Ishikawa (cell line): Measurements from ENCODE around the gene LAMB4.

Experiments used
- NFIC ChIP-seq: IDR thresholded peaks from 2 replicates; pipeline ENCODE4 v1.6.1; 2012
- TF ChIP-seq, protein P1 (sequence below): IDR thresholded peaks from 2 replicates; pipeline ENCODE4 v1.6.1; 2012; ENCODE audit warnings: low read depth, mild to moderate bottlenecking

DNA sequence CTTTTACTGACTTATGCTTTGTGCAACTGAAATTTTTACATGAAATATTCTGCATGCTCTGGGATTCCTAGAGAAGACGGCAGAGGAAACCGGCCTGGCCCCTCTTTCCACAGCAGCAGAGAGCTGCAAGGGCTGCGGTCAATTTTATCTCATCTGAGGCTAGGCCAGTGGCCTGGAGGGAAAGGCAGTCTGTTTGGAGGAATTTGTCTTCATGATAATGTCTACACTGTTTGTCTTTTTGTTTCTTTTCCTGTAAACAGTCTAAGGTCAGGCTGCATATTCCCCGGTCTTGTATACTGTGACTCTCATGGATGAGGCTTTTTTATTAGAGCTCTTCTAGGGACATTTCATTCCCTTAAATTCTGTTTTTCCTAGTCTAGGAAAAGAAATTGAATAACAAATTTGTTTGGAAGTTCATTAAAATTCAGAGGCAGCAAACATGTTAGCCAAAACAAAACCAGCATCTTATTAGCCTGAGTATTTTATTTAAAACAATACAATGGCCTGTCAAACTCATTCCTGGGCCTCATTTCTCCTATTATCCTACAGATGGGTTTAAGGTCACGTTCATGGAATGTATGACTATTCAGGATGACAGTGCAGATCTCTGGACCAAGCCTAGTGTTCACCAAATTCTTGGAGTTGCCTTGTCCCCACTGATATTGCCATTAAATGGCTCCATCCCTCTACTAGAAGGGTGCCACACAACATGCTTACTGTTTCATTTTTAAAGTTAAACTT lies 26.4 kb downstream of the LAMB4 start:
- TF ChIP-seq NFIC: no peak
- TF ChIP-seq, protein P1, sequence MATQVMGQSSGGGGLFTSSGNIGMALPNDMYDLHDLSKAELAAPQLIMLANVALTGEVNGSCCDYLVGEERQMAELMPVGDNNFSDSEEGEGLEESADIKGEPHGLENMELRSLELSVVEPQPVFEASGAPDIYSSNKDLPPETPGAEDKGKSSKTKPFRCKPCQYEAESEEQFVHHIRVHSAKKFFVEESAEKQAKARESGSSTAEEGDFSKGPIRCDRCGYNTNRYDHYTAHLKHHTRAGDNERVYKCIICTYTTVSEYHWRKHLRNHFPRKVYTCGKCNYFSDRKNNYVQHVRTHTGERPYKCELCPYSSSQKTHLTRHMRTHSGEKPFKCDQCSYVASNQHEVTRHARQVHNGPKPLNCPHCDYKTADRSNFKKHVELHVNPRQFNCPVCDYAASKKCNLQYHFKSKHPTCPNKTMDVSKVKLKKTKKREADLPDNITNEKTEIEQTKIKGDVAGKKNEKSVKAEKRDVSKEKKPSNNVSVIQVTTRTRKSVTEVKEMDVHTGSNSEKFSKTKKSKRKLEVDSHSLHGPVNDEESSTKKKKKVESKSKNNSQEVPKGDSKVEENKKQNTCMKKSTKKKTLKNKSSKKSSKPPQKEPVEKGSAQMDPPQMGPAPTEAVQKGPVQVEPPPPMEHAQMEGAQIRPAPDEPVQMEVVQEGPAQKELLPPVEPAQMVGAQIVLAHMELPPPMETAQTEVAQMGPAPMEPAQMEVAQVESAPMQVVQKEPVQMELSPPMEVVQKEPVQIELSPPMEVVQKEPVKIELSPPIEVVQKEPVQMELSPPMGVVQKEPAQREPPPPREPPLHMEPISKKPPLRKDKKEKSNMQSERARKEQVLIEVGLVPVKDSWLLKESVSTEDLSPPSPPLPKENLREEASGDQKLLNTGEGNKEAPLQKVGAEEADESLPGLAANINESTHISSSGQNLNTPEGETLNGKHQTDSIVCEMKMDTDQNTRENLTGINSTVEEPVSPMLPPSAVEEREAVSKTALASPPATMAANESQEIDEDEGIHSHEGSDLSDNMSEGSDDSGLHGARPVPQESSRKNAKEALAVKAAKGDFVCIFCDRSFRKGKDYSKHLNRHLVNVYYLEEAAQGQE: no peak
